ENCODE measurements around the gene WFDC1.

- TF ChIP-seq CTCF (IDR thresholded peaks at IDR 0.05; ENCODE audit: low read depth, low read length) (no peak), EZH2phosphoT487 (IDR thresholded peaks at IDR 0.05; ENCODE audit: low read depth) (no peak)
Observed at GRCh38 chr16:84373907-84374489, 79.3 kb downstream of the WFDC1 start.

All from OCI-LY3 (cell line).